Endothelial cell of umbilical vein (primary cell): ENCODE measurements around the gene RPL12. TPM values are rescaled to one million over a fixed set of nuclear protein-coding genes. Genes with fewer than 3 reads are reported as not detected.

Source experiments
- BruUV-seq: library from RNA; stranded (reverse); fragments of 400-500 nt; replicated peaks from 2 replicates; lab custom pipeline; 2021; lab: Mats Ljungman, UMichigan
- CTCF ChIA-PET: fragments of 300-600, 350-600 bp; sonication (Branson Sonifier 250); formaldehyde crosslinking; loops from one replicate; lab custom pipeline; 2021; ENCODE audit warnings: antibody characterized with exemption, inconsistent platforms; lab: Charles Lee
- POLR2A ChIA-PET: fragments of 300-600, 350-600 bp; sonication (Branson Sonifier 250); formaldehyde crosslinking; loops from one replicate; lab custom pipeline; 2021; ENCODE audit warnings: antibody characterized with exemption, inconsistent platforms; lab: Charles Lee
- DNase-seq: peaks from one replicate; pipeline ENCODE4 v3.0.0-alpha.2; 2011; ENCODE audit warnings: low read depth, low spot score
- FAIRE-seq: peaks from 2 replicates; lab custom pipeline; 2011; peaks lifted over from hg19 to GRCh38; lab: Jason Lieb, UNC
- H2AFZ ChIP-seq: 2 replicates; pipeline ENCODE4 v1.6.0; 2012; ENCODE audit warnings: low read depth, low read length, control low read depth, inconsistent platforms
- H3K27ac ChIP-seq: 2 replicates; pipeline ENCODE4 v1.5.1; 2011; ENCODE audit warnings: low read depth, mild to moderate bottlenecking, control low read depth, low read length, moderate library complexity; ENCODE audit not compliant: insufficient read depth
- H3K27me3 ChIP-seq, 2 experiments: 2 replicates each; pipeline versions ENCODE4 v1.6.0 to v1.6.1; 2011; ENCODE audit warnings: low read length in 2 of 2, mixed read lengths in 1 of 2; ENCODE audit not compliant: control insufficient read depth in 2 of 2, insufficient read depth in 2 of 2
- H3K36me3 ChIP-seq, 2 experiments: 2 replicates in 1 of 2; 3 replicates in 1 of 2; pipeline ENCODE4 v1.5.1; 2011; ENCODE audit warnings: low read length in 2 of 2, mild to moderate bottlenecking in 1 of 2, moderate library complexity in 1 of 2; ENCODE audit not compliant: control insufficient read depth in 2 of 2, insufficient read depth in 2 of 2; ENCODE audit errors: extremely low read depth in 1 of 2
- H3K4me1 ChIP-seq: 3 replicates; pipeline ENCODE4 v1.5.1; 2011; ENCODE audit warnings: mild to moderate bottlenecking, low read length; ENCODE audit not compliant: control insufficient read depth, insufficient read depth; ENCODE audit errors: extremely low read depth
- H3K4me2 ChIP-seq: 2 replicates; pipeline ENCODE4 v1.6.1; 2011; ENCODE audit warnings: low read length, control low read depth, mixed read lengths; ENCODE audit not compliant: insufficient read depth
- H3K4me3 ChIP-seq, 3 experiments: fragments of 200-600 bp in 1 of 3; sonication (generic), shearing (Covaris generic) in 1 of 3; replicated peaks in 1 of 3; 2 replicates each; pipeline ENCODE4 v1.5.1; 2011 to 2016; ENCODE audit warnings: control low read depth in 3 of 3, low read length in 3 of 3, mild to moderate bottlenecking in 2 of 3, inconsistent platforms in 1 of 3, low read depth in 1 of 3, moderate library complexity in 1 of 3; ENCODE audit not compliant: insufficient read depth in 1 of 3
- H3K79me2 ChIP-seq: 2 replicates; pipeline ENCODE4 v1.6.0; 2012; ENCODE audit warnings: low read length, inconsistent platforms; ENCODE audit not compliant: control insufficient read depth, insufficient read depth
- H3K9ac ChIP-seq: replicated peaks from 2 replicates; pipeline ENCODE3; 2011; ENCODE audit warnings: low read length, control low read depth; ENCODE audit not compliant: insufficient read depth; ENCODE audit errors: extremely low read depth
- H3K9me1 ChIP-seq: replicated peaks from 3 replicates; pipeline ENCODE4 v1.6.0; 2011; ENCODE audit warnings: mild to moderate bottlenecking, low read length; ENCODE audit not compliant: control insufficient read depth, insufficient read depth; ENCODE audit errors: extremely low read depth
- H3K9me3 ChIP-seq: replicated peaks from 2 replicates; pipeline ENCODE4 v1.5.1; 2012; ENCODE audit warnings: low read length, inconsistent platforms; ENCODE audit not compliant: control insufficient read depth, insufficient read depth
- H4K20me1 ChIP-seq: replicated peaks from 2 replicates; pipeline ENCODE3; 2011; ENCODE audit warnings: mild to moderate bottlenecking, low read length; ENCODE audit not compliant: control insufficient read depth, insufficient read depth; ENCODE audit errors: extremely low read depth
- EZH2 ChIP-seq: IDR thresholded peaks from 2 replicates; pipeline ENCODE4 v1.6.1; 2012; ENCODE audit warnings: borderline replicate concordance, low read depth, mild to moderate bottlenecking, moderate library complexity, low read length, inconsistent platforms; ENCODE audit not compliant: severe bottlenecking
- GATA2 ChIP-seq: IDR thresholded peaks from 2 replicates; pipeline ENCODE4 v1.7.0; 2011; ENCODE audit warnings: low read depth, mild to moderate bottlenecking, moderate library complexity, mixed read lengths, low read length; ENCODE audit not compliant: insufficient read length, insufficient read depth
- JUN ChIP-seq: IDR thresholded peaks from 2 replicates; pipeline ENCODE4 v1.6.1; 2011; ENCODE audit warnings: borderline replicate concordance, low read depth; ENCODE audit not compliant: insufficient read length, insufficient read depth
- POLR2A ChIP-seq: IDR thresholded peaks from 2 replicates; pipeline ENCODE4 v1.6.1; 2012; ENCODE audit warnings: low read depth, mild to moderate bottlenecking, control low read depth, low read length
- dilution Hi-C: fragments of 300-500 bp; cut with MboI; formaldehyde crosslinking; loops from one replicate; pipeline ENCODE4 v1.15.0; 2019; ENCODE audit warnings: low sequenced_read_pairs; ENCODE audit not compliant: extremely low pct_ligation_motif_present
- intact Hi-C: fragments of 100-400 bp; cut with micrococcal nuclease; formaldehyde crosslinking; loops from one replicate; pipeline ENCODE4 v1.10.0; 2022
- polyA plus RNA-seq, 4 experiments: library from polyadenylated mRNA; depleted of rRNA in 3 of 4; stranded (reverse) in 3 of 4; unstranded in 1 of 4; fragments of >200 nt; gene quantifications; 2 replicates each; pipeline versions ENCODE4 v1.2.1 to v1.2.3, GENCODE V29; 2011 to 2012; ENCODE audit warnings: missing spikeins in 1 of 4
- total RNA-seq: library from RNA; stranded (reverse); gene quantifications from 2 replicates; pipeline ENCODE4 v1.2.3, GENCODE V29; 2021
- TF ChIP-seq, protein P1 (sequence below), 2 donors: IDR thresholded peaks; 1 replicate in 1 of 2; 2 replicates in 1 of 2; pipeline ENCODE4 v1.5.1; 2011; ENCODE audit warnings: low read length in 2 of 2, mild to moderate bottlenecking in 2 of 2, moderate library complexity in 2 of 2, control low read depth in 1 of 2, inconsistent platforms in 1 of 2, low read depth in 1 of 2; ENCODE audit not compliant: insufficient read depth in 1 of 2; ENCODE audit errors: extremely low read depth in 1 of 2

Gene RPL12
- total and polyA plus RNA-seq, 2 donors (not counting 3 experiments of a cell fraction or from before 2014, with no cell fraction given): 1,231 to 3,007 TPM

DNA sequence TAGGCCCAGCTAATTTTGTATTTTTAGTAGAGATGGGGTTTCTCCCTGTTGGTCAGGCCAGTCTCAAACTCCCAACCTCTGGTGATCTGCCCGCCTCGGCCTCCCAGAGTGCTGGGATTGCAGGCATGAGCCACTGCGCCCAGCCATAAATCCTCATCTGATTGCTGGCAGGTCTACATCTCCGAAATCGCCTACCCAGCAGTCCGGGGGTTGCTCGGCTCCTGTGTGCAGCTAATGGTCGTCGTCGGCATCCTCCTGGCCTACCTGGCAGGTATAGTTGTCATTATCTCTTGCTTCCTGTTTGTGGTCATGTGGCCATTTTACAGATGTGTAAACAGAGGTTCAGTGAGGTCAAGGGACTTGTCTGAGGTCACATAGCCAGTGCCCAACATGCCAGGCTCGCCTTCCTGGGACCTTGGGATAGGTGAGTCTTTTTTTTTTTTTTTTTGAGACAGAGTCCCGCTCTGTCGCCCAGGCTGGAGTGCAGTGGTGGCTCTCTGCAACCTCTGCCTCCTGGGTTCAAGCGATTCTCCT is 51.4 kb downstream of the RPL12 start:
- no peak overlapping the region for H2AFZ ChIP-seq
- H3K4me1 ChIP-seq: peaks cover 9% of the 10 kb centered on the region
- peaks cover 2 to 3% of the 10 kb centered on the region in 2 experiments for H3K36me3 ChIP-seq
- ChIA-PET POLR2A (no interaction called here), CTCF (interaction anchor here (1.1 to 3.5 kb wide), 5 partner anchors 18 to 185 kb away, joined by 3 to 17 read pairs (median 4); partner anchors contain the start of gene ZNF79)
- no peak for FAIRE-seq
- no peak overlapping the region for H3K27ac ChIP-seq
- peaks cover 2 to 4% of the 10 kb centered on the region in 2 experiments for H3K27me3 ChIP-seq
- no peak for DNase-seq
- no peaks in the 10 kb centered on the region for H3K9me1 ChIP-seq
- dilution Hi-C loops (no loop called here), intact Hi-C loops (no loop called here)
- no peak overlapping the region for H3K4me2 ChIP-seq
- no TSS peak for BruUV-seq
- no peak overlapping the region for H3K4me3 ChIP-seq
- H4K20me1 ChIP-seq: no peaks in the 10 kb centered on the region
- no peaks in the 10 kb centered on the region for H3K9me3 ChIP-seq
- H3K79me2 ChIP-seq: no peaks in the 10 kb centered on the region
- no peak overlapping the region for H3K9ac ChIP-seq
- TF ChIP-seq, protein P1, sequence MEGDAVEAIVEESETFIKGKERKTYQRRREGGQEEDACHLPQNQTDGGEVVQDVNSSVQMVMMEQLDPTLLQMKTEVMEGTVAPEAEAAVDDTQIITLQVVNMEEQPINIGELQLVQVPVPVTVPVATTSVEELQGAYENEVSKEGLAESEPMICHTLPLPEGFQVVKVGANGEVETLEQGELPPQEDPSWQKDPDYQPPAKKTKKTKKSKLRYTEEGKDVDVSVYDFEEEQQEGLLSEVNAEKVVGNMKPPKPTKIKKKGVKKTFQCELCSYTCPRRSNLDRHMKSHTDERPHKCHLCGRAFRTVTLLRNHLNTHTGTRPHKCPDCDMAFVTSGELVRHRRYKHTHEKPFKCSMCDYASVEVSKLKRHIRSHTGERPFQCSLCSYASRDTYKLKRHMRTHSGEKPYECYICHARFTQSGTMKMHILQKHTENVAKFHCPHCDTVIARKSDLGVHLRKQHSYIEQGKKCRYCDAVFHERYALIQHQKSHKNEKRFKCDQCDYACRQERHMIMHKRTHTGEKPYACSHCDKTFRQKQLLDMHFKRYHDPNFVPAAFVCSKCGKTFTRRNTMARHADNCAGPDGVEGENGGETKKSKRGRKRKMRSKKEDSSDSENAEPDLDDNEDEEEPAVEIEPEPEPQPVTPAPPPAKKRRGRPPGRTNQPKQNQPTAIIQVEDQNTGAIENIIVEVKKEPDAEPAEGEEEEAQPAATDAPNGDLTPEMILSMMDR (IDR thresholded peaks at IDR 0.05; ENCODE audit: extremely low read depth in 1 of 2, insufficient read depth in 1 of 2, low read depth in 1 of 2, low read length in 2 of 2): no peak
- TF ChIP-seq POLR2A (no peak), EZH2 (no peak), GATA2 (no peak), JUN (no peak)
